ENCODE results near the gene PFKL.

PFKL gene

GRCh38 chr21:44349847-44350772 is 50.3 kb downstream of the PFKL start:
- no peak overlapping the region for H3K27ac ChIP-seq
- no peaks in the 10 kb centered on the region for H3K36me3 ChIP-seq (ENCODE audit: insufficient read depth, low read length)
- DNase-seq (ENCODE audit: low read depth, low spot score), result no peak
- no peak overlapping the region for H3K4me3 ChIP-seq
- H3K9ac ChIP-seq (ENCODE audit: insufficient read length), result no peak overlapping the region
- TF ChIP-seq FOXP2 (optimal IDR thresholded peaks at IDR 0.05; ENCODE audit: control extremely low read depth, extremely low read length, insufficient read depth), result no peak
- H3K9me3 ChIP-seq (ENCODE audit: low read depth, low read length), result no peaks in the 10 kb centered on the region

DNA sequence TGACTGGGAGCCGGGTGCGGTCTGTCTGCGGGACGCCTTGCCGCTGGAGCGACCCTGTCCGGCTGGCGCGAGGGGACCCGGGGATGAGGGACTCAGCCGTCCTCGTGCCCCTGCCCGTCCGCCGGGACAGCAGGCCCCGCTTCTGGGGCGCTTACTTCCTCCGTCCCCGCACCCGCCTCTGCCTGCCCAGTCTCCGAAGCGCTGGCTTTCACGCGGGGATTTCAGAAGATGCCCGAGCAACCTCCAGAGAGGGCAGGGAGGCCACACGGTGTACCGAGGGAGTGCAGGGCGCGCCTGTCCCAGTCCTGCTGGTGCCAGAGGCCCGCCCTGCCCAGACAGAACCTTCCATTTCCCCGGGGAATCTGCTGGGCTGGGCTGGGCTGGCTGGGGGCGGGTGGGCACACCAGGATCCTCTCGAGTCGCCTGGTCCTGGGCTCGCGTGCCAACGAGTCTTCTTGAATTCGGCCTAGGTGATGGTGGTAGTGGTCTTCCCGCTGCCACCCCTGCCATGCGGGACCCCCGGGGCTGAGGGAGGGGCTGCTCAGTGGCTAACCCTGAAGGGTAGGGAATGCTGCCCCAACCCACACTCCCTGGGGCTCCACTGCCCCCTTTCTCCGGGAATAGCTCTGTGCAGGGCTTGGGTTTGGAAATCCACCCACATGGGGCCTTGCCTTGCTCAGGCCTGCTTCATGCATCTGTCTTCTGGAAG is 51.1 kb downstream of the PFKL start:
- Histone ChIP-seq H3K27ac (no peak overlapping the region), H3K4me3 (no peak overlapping the region), H3K9me3 (ENCODE audit: low read depth, low read length) (no peaks in the 10 kb centered on the region), H3K36me3 (ENCODE audit: insufficient read depth, low read length) (no peaks in the 10 kb centered on the region), H3K9ac (ENCODE audit: insufficient read length) (no peak overlapping the region)
- no peak for DNase-seq (ENCODE audit: low read depth, low spot score)
- TF ChIP-seq POLR2AphosphoS5 (IDR thresholded peaks at IDR 0.05; ENCODE audit: borderline replicate concordance, low read depth, low read length) (no peak), FOXP2 (optimal IDR thresholded peaks at IDR 0.05; ENCODE audit: control extremely low read depth, extremely low read length, insufficient read depth) (no peak), EZH2 (IDR thresholded peaks at IDR 0.05) (no peak)

DNA sequence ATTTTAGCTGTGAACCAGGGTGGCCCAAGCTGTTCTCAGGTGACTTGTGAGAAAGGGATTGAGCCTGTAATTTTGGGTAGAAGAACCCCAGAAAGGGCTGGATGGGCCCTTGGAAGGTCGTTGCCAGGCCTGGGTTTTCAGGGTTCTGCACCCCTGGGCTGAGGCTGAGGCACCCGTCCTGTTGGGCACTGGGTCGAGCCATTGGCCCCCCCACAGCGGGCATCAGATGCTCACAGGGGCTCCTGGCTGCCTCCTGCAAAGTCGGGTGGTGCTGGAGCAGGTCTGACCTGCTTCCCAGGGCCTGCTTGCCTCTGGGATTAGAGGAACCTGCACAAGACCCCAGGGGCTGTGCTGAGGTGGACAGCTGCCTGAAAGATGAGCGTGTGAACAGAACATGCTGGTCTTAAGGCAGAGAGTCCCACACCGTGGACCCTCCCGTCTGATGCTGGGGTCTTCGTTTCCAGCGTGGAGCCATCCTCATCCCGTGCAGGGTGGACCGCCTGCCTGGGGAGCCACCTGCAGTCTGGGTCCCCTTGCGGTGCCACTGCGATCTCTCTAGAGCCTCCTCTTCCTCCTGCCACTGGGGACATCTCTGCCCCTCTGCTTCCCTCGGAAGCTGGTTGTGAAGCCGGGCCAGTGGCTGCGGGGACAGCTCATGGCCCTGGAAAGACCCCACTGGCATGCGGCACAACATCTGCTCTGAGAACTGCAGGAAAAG is 51.8 kb downstream of the PFKL start:
- Histone ChIP-seq H3K9ac (ENCODE audit: insufficient read length) (no peak overlapping the region), H3K4me3 (no peak overlapping the region), H3K9me3 (ENCODE audit: low read depth, low read length) (no peaks in the 10 kb centered on the region), H3K36me3 (ENCODE audit: insufficient read depth, low read length) (no peaks in the 10 kb centered on the region), H3K27ac (no peak overlapping the region)
- DNase-seq (ENCODE audit: low read depth, low spot score), result no peak
- TF ChIP-seq EZH2 (IDR thresholded peaks at IDR 0.05), result no peak
- TF ChIP-seq POLR2AphosphoS5 (IDR thresholded peaks at IDR 0.05; ENCODE audit: borderline replicate concordance, low read depth, low read length), result no peak
- no peak for TF ChIP-seq FOXP2 (optimal IDR thresholded peaks at IDR 0.05; ENCODE audit: control extremely low read depth, extremely low read length, insufficient read depth)

GRCh38 chr21:44352253-44352860 is 52.5 kb downstream of the PFKL start:
- no peak overlapping the region for H3K9ac ChIP-seq (ENCODE audit: insufficient read length)
- no peak overlapping the region for H3K4me3 ChIP-seq
- DNase-seq (ENCODE audit: low read depth, low spot score), result no peak
- H3K36me3 ChIP-seq (ENCODE audit: insufficient read depth, low read length), result no peaks in the 10 kb centered on the region
- H3K9me3 ChIP-seq (ENCODE audit: low read depth, low read length), result no peaks in the 10 kb centered on the region
- no peak overlapping the region for H3K27ac ChIP-seq
- TF ChIP-seq EZH2 (IDR thresholded peaks at IDR 0.05) (no peak), POLR2AphosphoS5 (IDR thresholded peaks at IDR 0.05; ENCODE audit: borderline replicate concordance, low read depth, low read length) (no peak), FOXP2 (optimal IDR thresholded peaks at IDR 0.05; ENCODE audit: control extremely low read depth, extremely low read length, insufficient read depth) (no peak)

DNA sequence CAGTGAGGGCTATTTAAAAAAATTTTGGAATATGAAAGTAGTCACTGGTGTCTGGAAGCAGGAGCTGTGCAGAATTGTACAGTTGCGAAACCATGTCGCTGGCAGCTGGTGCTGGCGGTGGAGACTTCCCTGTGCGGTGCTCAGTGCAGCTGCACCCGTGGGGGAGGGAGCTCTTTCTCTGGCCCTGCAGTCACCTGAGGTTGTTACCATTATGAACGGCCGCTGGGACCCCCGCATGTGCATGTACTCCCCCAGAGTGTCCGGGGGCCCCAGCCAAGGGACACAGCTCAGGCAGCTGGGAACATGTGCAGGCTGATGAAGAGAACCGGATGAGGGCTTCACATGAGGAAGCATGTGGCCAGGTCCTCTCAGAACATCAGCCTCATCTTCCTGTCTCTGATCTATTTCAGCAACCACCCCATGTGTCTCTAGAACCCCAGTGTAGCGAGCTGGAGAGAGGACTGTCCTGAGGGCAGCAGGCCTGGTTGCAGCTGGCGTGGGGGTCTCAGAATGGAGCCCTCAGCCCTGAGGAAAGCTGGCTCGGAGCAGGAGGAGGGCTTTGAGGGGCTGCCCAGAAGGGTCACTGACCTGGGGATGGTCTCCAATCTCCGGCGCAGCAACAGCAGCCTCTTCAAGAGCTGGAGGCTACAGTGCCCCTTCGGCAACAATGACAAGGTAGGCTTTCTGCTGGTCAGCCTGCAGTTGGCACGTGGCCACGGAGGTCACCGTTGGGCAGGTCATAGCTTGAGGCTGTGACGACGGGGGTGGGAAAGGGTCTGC is 53.5 kb downstream of the PFKL start, which contains the start of gene TRPM2:
Gene TRPM2, plus strand, starts transcription at position 431 of the 780 bp plus-strand sequence. Its CDS starts 80 bp downstream, at position 511.
- Histone ChIP-seq H3K9me3 (ENCODE audit: low read depth, low read length) (no peaks in the 10 kb centered on the region), H3K9ac (ENCODE audit: insufficient read length) (no peak within 1 kb of the TSS), H3K27ac (no peak within 1 kb of the TSS), H3K4me3 (no peak within 1 kb of the TSS), H3K36me3 (ENCODE audit: insufficient read depth, low read length) (no peaks in the 10 kb centered on the region)
- DNase-seq (ENCODE audit: low read depth, low spot score), result no peak
- no peak for TF ChIP-seq EZH2 (IDR thresholded peaks at IDR 0.05)
- no peak for TF ChIP-seq FOXP2 (optimal IDR thresholded peaks at IDR 0.05; ENCODE audit: control extremely low read depth, extremely low read length, insufficient read depth)
- no peak for TF ChIP-seq POLR2AphosphoS5 (IDR thresholded peaks at IDR 0.05; ENCODE audit: borderline replicate concordance, low read depth, low read length)

GRCh38 chr21:44354001-44354405 is 54.1 kb downstream of the PFKL start:
- H3K9me3 ChIP-seq (ENCODE audit: low read depth, low read length), result no peaks in the 10 kb centered on the region
- DNase-seq (ENCODE audit: low read depth, low spot score), result no peak
- no peak overlapping the region for H3K4me3 ChIP-seq
- no peak overlapping the region for H3K27ac ChIP-seq
- no peak overlapping the region for H3K9ac ChIP-seq (ENCODE audit: insufficient read length)
- no peaks in the 10 kb centered on the region for H3K36me3 ChIP-seq (ENCODE audit: insufficient read depth, low read length)
- TF ChIP-seq FOXP2 (optimal IDR thresholded peaks at IDR 0.05; ENCODE audit: control extremely low read depth, extremely low read length, insufficient read depth), result no peak
- no peak for TF ChIP-seq POLR2AphosphoS5 (IDR thresholded peaks at IDR 0.05; ENCODE audit: borderline replicate concordance, low read depth, low read length)
- no peak for TF ChIP-seq EZH2 (IDR thresholded peaks at IDR 0.05)
